Uterus (tissue), 2 donors: ENCODE measurements around the gene PTPRD.

ENCODE experiments used
- POLR2A ChIP-seq, 2 donors: fragments of 450-650 bp; IDR thresholded peaks; one replicate each; pipeline ENCODE4 v1.6.1; 2016; ENCODE audit warnings: antibody characterized with exemption in 2 of 2, mild to moderate bottlenecking in 1 of 2, moderate library complexity in 1 of 2
- TF ChIP-seq, protein P1 (sequence below), 4 experiments: fragments of 200-600 bp in 2 of 4; fragments of 450-650 bp in 2 of 4; sonication (generic) in 2 of 4; IDR thresholded peaks; one replicate each; pipeline ENCODE4 v1.5.1; 2016 to 2019; ENCODE audit warnings: antibody characterized with exemption in 4 of 4, mild to moderate bottlenecking in 2 of 4, moderate library complexity in 1 of 4

- TF ChIP-seq, protein P1, sequence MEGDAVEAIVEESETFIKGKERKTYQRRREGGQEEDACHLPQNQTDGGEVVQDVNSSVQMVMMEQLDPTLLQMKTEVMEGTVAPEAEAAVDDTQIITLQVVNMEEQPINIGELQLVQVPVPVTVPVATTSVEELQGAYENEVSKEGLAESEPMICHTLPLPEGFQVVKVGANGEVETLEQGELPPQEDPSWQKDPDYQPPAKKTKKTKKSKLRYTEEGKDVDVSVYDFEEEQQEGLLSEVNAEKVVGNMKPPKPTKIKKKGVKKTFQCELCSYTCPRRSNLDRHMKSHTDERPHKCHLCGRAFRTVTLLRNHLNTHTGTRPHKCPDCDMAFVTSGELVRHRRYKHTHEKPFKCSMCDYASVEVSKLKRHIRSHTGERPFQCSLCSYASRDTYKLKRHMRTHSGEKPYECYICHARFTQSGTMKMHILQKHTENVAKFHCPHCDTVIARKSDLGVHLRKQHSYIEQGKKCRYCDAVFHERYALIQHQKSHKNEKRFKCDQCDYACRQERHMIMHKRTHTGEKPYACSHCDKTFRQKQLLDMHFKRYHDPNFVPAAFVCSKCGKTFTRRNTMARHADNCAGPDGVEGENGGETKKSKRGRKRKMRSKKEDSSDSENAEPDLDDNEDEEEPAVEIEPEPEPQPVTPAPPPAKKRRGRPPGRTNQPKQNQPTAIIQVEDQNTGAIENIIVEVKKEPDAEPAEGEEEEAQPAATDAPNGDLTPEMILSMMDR (IDR thresholded peaks at IDR 0.05): no peak
- no peak for TF ChIP-seq POLR2A (IDR thresholded peaks at IDR 0.05)
Observed at GRCh38 chr9:8267636-8268035, 2345.2 kb downstream of the PTPRD start.
